PFSK-1 (cell line): ENCODE measurements around the gene COL13A1.

Experiments used
- FOXP2 ChIP-seq: optimal IDR thresholded peaks from 2 replicates; pipeline ENCODE3; 2011; ENCODE audit warnings: borderline replicate concordance, control low read depth, inconsistent platforms; ENCODE audit not compliant: insufficient read depth; ENCODE audit errors: extremely low read length, extremely low read depth
- POLR2AphosphoS5 ChIP-seq: IDR thresholded peaks from 2 replicates; pipeline ENCODE4 v1.6.1; 2012; ENCODE audit warnings: low read depth, mild to moderate bottlenecking, control low read depth, low read length, moderate library complexity
- REST ChIP-seq, 2 experiments: IDR thresholded peaks; 2 replicates each; pipeline versions ENCODE4 v1.6.1 to v1.8.0; 2011 to 2012; ENCODE audit warnings: low read depth in 2 of 2, low read length in 2 of 2, control low read depth in 1 of 2, inconsistent platforms in 1 of 2, mild to moderate bottlenecking in 1 of 2, moderate library complexity in 1 of 2; ENCODE audit not compliant: insufficient read depth in 1 of 2
- SIN3A ChIP-seq: IDR thresholded peaks from 2 replicates; pipeline ENCODE4 v1.6.1; 2012; ENCODE audit warnings: mild to moderate bottlenecking, low read length, moderate library complexity, borderline replicate concordance; ENCODE audit not compliant: insufficient read depth
- TAF1 ChIP-seq: IDR thresholded peaks from 2 replicates; pipeline ENCODE4 v1.6.1; 2012; ENCODE audit warnings: low read length, control low read depth, borderline replicate concordance; ENCODE audit not compliant: insufficient read depth

The COL13A1 gene

GRCh38 chr10:69958556-69958902 is 156.8 kb downstream of the COL13A1 start:
- TF ChIP-seq TAF1 (no peak), POLR2AphosphoS5 (no peak), SIN3A (no peak), FOXP2 (no peak), REST (IDR thresholded peaks at IDR 0.05; ENCODE audit: insufficient read depth in 1 of 2, low read depth in 2 of 2, low read length in 2 of 2) (no peak)

- TF ChIP-seq SIN3A (no peak), POLR2AphosphoS5 (no peak), REST (IDR thresholded peaks at IDR 0.05; ENCODE audit: insufficient read depth in 1 of 2, low read depth in 2 of 2, low read length in 2 of 2) (no peak), FOXP2 (no peak), TAF1 (no peak)
Measured at GRCh38 chr10:69959911-69960310, 158.2 kb downstream of the COL13A1 start.

GRCh38 chr10:69960606-69960987 is 158.9 kb downstream of the COL13A1 start:
- TF ChIP-seq FOXP2 (no peak), POLR2AphosphoS5 (no peak), TAF1 (no peak), REST (IDR thresholded peaks at IDR 0.05; ENCODE audit: insufficient read depth in 1 of 2, low read depth in 2 of 2, low read length in 2 of 2) (no peak), SIN3A (no peak)

GRCh38 chr10:69960988-69961880 is 159.5 kb downstream of the COL13A1 start:
- no peak for TF ChIP-seq TAF1
- no peak for TF ChIP-seq FOXP2
- no peak for TF ChIP-seq SIN3A
- no peak for TF ChIP-seq REST (IDR thresholded peaks at IDR 0.05; ENCODE audit: insufficient read depth in 1 of 2, low read depth in 2 of 2, low read length in 2 of 2)
- TF ChIP-seq POLR2AphosphoS5 = no peak
